C4-2B (cell line): ENCODE results near the gene MCEE.

ENCODE experiments used
- CTCF ChIP-seq: fragments of 450-650 bp; conservative IDR thresholded peaks from 2 replicates; pipeline ENCODE4 v1.5.1; 2017; ENCODE audit warnings: mild to moderate bottlenecking
- ZFX ChIP-seq: fragments of 450-650 bp; IDR thresholded peaks from 2 replicates; pipeline ENCODE4 v1.6.1; 2017

GRCh38 chr2:71066856-71067255 lies 63.2 kb downstream of the MCEE start:
- TF ChIP-seq ZFX (no peak), CTCF (no peak)
